Testis (tissue), 3 donors: ENCODE measurements around the gene SLC7A14. TPM values are rescaled to one million over a fixed set of nuclear protein-coding genes. Genes with fewer than 3 reads are reported as not detected.

Experiments used
- DNase-seq: peaks from one replicate; pipeline ENCODE4 v3.0.0-alpha.2; 2019
- H3K27ac ChIP-seq, 2 donors: fragments of 200-600 bp; sonication (generic); one replicate each; pipeline ENCODE4 v1.5.1; 2019
- H3K27me3 ChIP-seq: fragments of 200-600 bp; sonication (generic); one replicate; pipeline ENCODE4 v1.5.1; 2019
- H3K36me3 ChIP-seq: fragments of 200-600 bp; sonication (generic); one replicate; pipeline ENCODE4 v1.5.1; 2017; ENCODE audit warnings: low read depth; ENCODE audit errors: missing control alignments
- H3K4me1 ChIP-seq: fragments of 200-600 bp; sonication (generic); one replicate; pipeline ENCODE4 v1.5.1; 2019
- H3K4me3 ChIP-seq, 2 donors: fragments of 200-600 bp; sonication (generic); one replicate each; pipeline ENCODE4 v1.5.1; 2017 to 2019
- H3K9me3 ChIP-seq: fragments of 200-600 bp; sonication (generic); one replicate; pipeline ENCODE4 v1.5.1; 2017
- POLR2A ChIP-seq: fragments of 450-650 bp; IDR thresholded peaks from one replicate; pipeline ENCODE4 v1.6.1; 2017; ENCODE audit warnings: antibody characterized with exemption, mild to moderate bottlenecking, moderate library complexity
- WGBS, 2 donors: methylation state at CpG; one replicate each; pipeline ENCODE4 v1.1.5; 2018; 5-methylcytosine and 5-hydroxymethylcytosine counted together
- intact Hi-C: fragments of 100-400 bp; cut with DNase I; formaldehyde crosslinking; loops from one replicate; pipeline ENCODE4 v1.15.1; 2023; ENCODE audit warnings: low total_unique reads
- polyA plus RNA-seq: library from polyadenylated mRNA; stranded (reverse); fragments of 350-450 nt; fragmentation: Illumina TruSeq; extraction: RNeasy Lipid Tissue Mini Kit (QIAGEN cat#74804); gene quantifications from one replicate; pipeline ENCODE4 v1.2.3, GENCODE V29; 2014; ENCODE audit warnings: low read depth, low replicate concordance; ENCODE audit not compliant: insufficient read depth
- total RNA-seq, 2 donors: library from RNA; depleted of rRNA; stranded (reverse); fragments of >200 nt; gene quantifications; one replicate each; pipeline ENCODE4 v1.2.3, GENCODE V29; 2016
- TF ChIP-seq, protein P1 (sequence below), 3 experiments: fragments of 450-650 bp in 2 of 3; fragments of 200-600 bp in 1 of 3; sonication (generic) in 1 of 3; IDR thresholded peaks; one replicate each; pipeline ENCODE4 v1.5.1; 2016 to 2019; ENCODE audit warnings: antibody characterized with exemption in 3 of 3, mild to moderate bottlenecking in 2 of 3, moderate library complexity in 1 of 3

Gene SLC7A14
- total and polyA plus RNA-seq, 3 donors from 2014 or later, result 0.15 to 0.31 (median 0.24) TPM

DNA sequence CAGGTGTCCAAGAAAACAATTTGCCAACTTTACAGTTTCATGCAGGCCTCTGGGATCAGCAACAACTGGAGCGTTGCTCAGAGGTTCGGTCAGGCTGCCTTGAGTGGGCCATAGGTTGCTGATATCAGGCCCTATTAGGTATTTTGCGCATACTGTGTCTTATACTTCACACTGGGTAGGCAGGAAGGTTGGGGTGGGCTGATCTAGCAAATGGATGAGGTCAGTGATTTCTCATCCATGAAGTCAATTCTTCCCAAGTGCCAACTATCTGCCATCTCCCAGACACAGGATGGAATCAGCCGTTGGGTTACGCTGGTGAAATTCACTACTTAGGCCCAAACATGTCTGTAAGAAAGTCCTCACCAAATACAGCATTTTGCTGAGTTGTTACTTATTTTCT lies 77.6 kb downstream of the SLC7A14 start:
- H3K4me1 ChIP-seq, result no peaks in the 10 kb centered on the region
- no peak overlapping the region for H3K27ac ChIP-seq
- no peak overlapping the region for H3K4me3 ChIP-seq
- TF ChIP-seq POLR2A, result no peak
- TF ChIP-seq, protein P1, sequence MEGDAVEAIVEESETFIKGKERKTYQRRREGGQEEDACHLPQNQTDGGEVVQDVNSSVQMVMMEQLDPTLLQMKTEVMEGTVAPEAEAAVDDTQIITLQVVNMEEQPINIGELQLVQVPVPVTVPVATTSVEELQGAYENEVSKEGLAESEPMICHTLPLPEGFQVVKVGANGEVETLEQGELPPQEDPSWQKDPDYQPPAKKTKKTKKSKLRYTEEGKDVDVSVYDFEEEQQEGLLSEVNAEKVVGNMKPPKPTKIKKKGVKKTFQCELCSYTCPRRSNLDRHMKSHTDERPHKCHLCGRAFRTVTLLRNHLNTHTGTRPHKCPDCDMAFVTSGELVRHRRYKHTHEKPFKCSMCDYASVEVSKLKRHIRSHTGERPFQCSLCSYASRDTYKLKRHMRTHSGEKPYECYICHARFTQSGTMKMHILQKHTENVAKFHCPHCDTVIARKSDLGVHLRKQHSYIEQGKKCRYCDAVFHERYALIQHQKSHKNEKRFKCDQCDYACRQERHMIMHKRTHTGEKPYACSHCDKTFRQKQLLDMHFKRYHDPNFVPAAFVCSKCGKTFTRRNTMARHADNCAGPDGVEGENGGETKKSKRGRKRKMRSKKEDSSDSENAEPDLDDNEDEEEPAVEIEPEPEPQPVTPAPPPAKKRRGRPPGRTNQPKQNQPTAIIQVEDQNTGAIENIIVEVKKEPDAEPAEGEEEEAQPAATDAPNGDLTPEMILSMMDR (IDR thresholded peaks at IDR 0.05), result no peak
- intact Hi-C loops, result no loop called here
- H3K9me3 ChIP-seq, result no peaks in the 10 kb centered on the region
- no peak for DNase-seq
- no peaks in the 10 kb centered on the region for H3K36me3 ChIP-seq
- WGBS, 2 donors, result 91 to 93% methylated on average over 5 of the region's 5 CpGs
- no peaks in the 10 kb centered on the region for H3K27me3 ChIP-seq

DNA sequence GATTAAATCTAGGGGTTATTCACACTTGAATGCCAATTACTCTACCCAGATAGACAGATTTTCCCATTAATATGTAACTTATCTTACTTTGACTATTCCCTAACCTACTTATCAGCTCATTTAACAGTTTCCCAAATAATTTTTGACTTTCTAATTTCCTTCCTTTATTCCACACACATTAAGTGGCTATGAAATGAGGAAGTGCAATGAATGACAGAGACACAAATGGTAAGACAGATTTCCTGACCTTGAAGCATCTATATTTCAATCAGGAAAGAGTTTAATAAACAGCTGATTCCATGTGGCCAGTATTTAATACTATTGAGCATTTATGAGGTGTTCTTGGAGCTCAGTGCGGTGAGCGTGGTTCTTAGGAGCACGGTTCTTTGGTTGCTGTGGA lies 78.8 kb downstream of the SLC7A14 start:
- no peaks in the 10 kb centered on the region for H3K27me3 ChIP-seq
- TF ChIP-seq, protein P1 (IDR thresholded peaks at IDR 0.05), result no peak
- TF ChIP-seq POLR2A, result no peak
- no peak for DNase-seq
- H3K27ac ChIP-seq, result no peak overlapping the region
- H3K36me3 ChIP-seq, result no peaks in the 10 kb centered on the region
- no peaks in the 10 kb centered on the region for H3K9me3 ChIP-seq
- H3K4me1 ChIP-seq, result no peaks in the 10 kb centered on the region
- 95 to 96% methylated on average over 3 of the region's 3 CpGs for WGBS, 2 donors
- H3K4me3 ChIP-seq, result no peak overlapping the region
- intact Hi-C loops, result no loop called here

DNA sequence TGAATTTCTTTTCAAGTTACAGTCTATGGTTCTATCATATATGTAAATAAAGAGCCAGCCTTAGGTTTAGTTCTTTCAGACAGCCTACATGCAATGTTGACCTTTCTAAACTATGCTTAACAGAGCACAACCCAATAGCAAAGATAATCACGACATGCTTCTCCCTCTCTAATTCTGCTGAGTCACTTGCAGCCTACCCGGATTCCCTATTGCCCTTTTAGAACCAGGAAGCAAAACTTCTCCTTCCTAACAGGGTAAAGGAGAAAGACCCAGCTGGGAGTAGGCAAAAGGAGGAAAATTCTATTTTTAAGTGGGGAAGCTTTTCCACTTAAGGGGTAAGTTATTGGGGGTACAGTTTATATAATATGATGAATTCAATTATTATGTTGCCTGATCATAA lies 79.3 kb downstream of the SLC7A14 start:
- TF ChIP-seq POLR2A, result no peak
- TF ChIP-seq, protein P1 (IDR thresholded peaks at IDR 0.05), result no peak
- intact Hi-C loops, result no loop called here
- H3K27ac ChIP-seq, result no peak overlapping the region
- no peaks in the 10 kb centered on the region for H3K36me3 ChIP-seq
- H3K9me3 ChIP-seq, result no peaks in the 10 kb centered on the region
- 27 to 53% methylated on average over 2 of the region's 2 CpGs for WGBS, 2 donors
- H3K4me1 ChIP-seq, result no peaks in the 10 kb centered on the region
- no peaks in the 10 kb centered on the region for H3K27me3 ChIP-seq
- no peak for DNase-seq
- H3K4me3 ChIP-seq, result no peak overlapping the region

DNA sequence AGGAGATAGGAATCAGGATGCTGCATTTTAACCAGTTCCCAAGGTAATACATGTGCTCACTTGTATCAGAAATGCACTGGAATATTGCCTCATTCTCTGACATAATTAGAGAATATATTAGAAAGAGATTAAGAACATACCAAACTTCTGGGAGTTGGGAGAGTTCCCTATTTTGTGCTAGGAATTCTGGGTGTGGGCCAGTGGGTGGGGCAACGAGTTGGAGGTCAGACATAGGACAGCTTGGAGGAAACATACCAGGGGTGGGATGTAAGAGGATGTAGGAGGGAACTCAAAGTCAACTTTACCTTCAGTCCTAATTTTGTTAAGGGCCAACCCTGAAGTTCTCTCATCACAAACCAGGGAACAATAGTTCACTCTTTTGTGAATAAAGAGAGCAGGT lies 83.6 kb downstream of the SLC7A14 start:
- intact Hi-C loops, result loop anchor here (5.0 kb wide), 1 partner anchor 310 kb away; no protein-coding TSS in a partner anchor
- H3K27ac ChIP-seq, result no peak overlapping the region
- no peaks in the 10 kb centered on the region for H3K9me3 ChIP-seq
- H3K4me3 ChIP-seq, result no peak overlapping the region
- H3K27me3 ChIP-seq, result no peaks in the 10 kb centered on the region
- DNase-seq, result peak; percentile 35
- H3K36me3 ChIP-seq, result no peaks in the 10 kb centered on the region
- peaks cover 23% of the 10 kb centered on the region for H3K4me1 ChIP-seq
- 26 to 42% methylated on average over 1 of the region's 1 CpG for WGBS, 2 donors
- no peak for TF ChIP-seq POLR2A
- TF ChIP-seq, protein P1 (IDR thresholded peaks at IDR 0.05), result no peak

DNA sequence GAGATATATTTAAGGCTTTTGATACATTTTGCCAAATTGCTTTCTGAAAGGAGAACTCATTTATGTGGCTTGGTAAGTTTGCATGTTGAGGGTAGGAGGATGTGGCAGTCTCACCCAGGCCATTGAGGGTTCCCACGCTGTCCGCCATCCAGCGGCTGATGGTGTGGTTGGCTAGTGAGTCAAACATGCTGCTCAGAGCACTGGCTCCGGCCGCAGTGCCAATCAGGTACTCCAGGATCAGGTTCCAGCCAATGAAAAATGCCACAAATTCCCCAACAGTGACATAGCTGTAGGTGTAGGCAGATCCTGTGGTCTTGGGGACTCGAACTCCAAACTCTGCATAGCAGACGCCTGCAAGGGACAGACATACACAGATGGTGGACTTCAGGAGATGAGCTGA lies 84.9 kb downstream of the SLC7A14 start:
- no peaks in the 10 kb centered on the region for H3K36me3 ChIP-seq
- no peak overlapping the region for H3K27ac ChIP-seq
- TF ChIP-seq, protein P1 (IDR thresholded peaks at IDR 0.05), result no peak
- TF ChIP-seq POLR2A, result no peak
- intact Hi-C loops, result loop anchor here (5.0 kb wide), 1 partner anchor 311 kb away; no protein-coding TSS in a partner anchor
- H3K4me1 ChIP-seq, result peaks cover 30% of the 10 kb centered on the region
- DNase-seq, result no peak
- no peaks in the 10 kb centered on the region for H3K27me3 ChIP-seq
- no peak overlapping the region for H3K4me3 ChIP-seq
- 95 to 98% methylated on average over 7 of the region's 7 CpGs for WGBS, 2 donors
- H3K9me3 ChIP-seq, result no peaks in the 10 kb centered on the region
